SW 1271 (cell line): Measurements from ENCODE around the gene FOXC2.

Experiments
- DNase-seq, 2 experiments: peaks; one replicate each; lab custom pipeline; 2025; lab: John Stamatoyannopoulos, UW

Gene FOXC2

GRCh38 chr16:86616906-86617305 lies 50.3 kb downstream of the FOXC2 start:
- DNase-seq, result no peak

GRCh38 chr16:86618431-86619238 lies 52.0 kb downstream of the FOXC2 start:
- DNase-seq, result no peak
